ENCODE measurements around the gene COPS7B.

COPS7B gene

GRCh38 chr2:231791107-231791506 is 4.9 kb downstream of the COPS7B start:
- no peak for DNase-seq (ENCODE audit: low spot score)
- Histone ChIP-seq H3K4me3 (no peak overlapping the region), H3K27ac (no peak overlapping the region)
- TF ChIP-seq CTCF (IDR thresholded peaks at IDR 0.05): no peak

- TF ChIP-seq CTCF (IDR thresholded peaks at IDR 0.05): no peak
- no peak overlapping the region for H3K4me3 ChIP-seq
- H3K27ac ChIP-seq: no peak overlapping the region
- no peak for DNase-seq (ENCODE audit: low spot score)
Measured at GRCh38 chr2:231794383-231794782, 8.1 kb downstream of the COPS7B start.

- TF ChIP-seq CTCF (IDR thresholded peaks at IDR 0.05): no peak
- Histone ChIP-seq H3K4me3 (no peak overlapping the region), H3K27ac (no peak overlapping the region)
- no peak for DNase-seq (ENCODE audit: low spot score)
Measured at GRCh38 chr2:231795525-231796327, 9.5 kb downstream of the COPS7B start.

GRCh38 chr2:231800493-231801091 is 14.3 kb downstream of the COPS7B start:
- peak; percentile 29 for TF ChIP-seq CTCF (IDR thresholded peaks at IDR 0.05)
- no peak overlapping the region for H3K27ac ChIP-seq
- no peak for DNase-seq (ENCODE audit: low spot score)

GRCh38 chr2:231803501-231804138 is 17.4 kb downstream of the COPS7B start:
- Histone ChIP-seq H3K27ac (no peak overlapping the region), H3K4me3 (no peak overlapping the region)
- no peak for TF ChIP-seq CTCF (IDR thresholded peaks at IDR 0.05)
- DNase-seq (ENCODE audit: low spot score): no peak

More at GRCh38 chr2:231800493-231801091, 14.3 kb downstream of the COPS7B start:
- H3K4me3 ChIP-seq: no peak overlapping the region

- TF ChIP-seq CTCF (IDR thresholded peaks at IDR 0.05): no peak
- Histone ChIP-seq H3K4me3 (no peak overlapping the region), H3K27ac (no peak overlapping the region)
- no peak for DNase-seq (ENCODE audit: low spot score)
Measured at GRCh38 chr2:231807020-231807419, 20.8 kb downstream of the COPS7B start.
